ENCODE data around the gene ELL2.
A peak's percentile ranks its signal among the peaks of the same experiment; 100 is the strongest.

ELL2 gene

DNA sequence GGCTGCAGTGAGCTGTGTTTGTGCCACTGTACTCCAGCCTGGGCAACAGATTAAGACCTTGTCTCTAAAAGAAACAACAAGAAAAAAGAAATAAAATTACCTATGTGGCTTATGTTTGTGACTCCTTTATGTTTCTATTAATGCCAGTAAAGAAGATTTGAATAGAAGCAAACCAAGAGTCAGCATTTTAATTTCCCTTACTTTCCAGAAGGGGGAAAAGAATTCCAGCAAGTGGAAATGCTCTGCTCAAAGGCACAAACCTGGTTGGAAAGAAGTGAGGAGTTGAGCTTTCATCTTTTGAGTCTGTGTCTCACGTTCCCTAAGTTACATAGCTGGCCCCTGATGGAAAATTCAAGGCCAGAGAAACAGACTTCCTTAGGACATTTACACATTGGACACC is 23.6 kb upstream of the ELL2 start:
- TF ChIP-seq ZC3H10 (CRISPR knock-in tag; IDR thresholded peaks at IDR 0.05) (no peak), TCF4 (CRISPR knock-in tag; IDR thresholded peaks at IDR 0.05; ENCODE audit: borderline replicate concordance) (no peak), ZFP3 (CRISPR knock-in tag; IDR thresholded peaks at IDR 0.05) (no peak), OSR1 (CRISPR knock-in tag; IDR thresholded peaks at IDR 0.05) (no peak), ZNF565 (CRISPR knock-in tag; conservative IDR thresholded peaks at IDR 0.05; ENCODE audit: low read depth) (no peak), ARNTL (CRISPR knock-in tag; IDR thresholded peaks at IDR 0.05; ENCODE audit: borderline replicate concordance, low read depth) (no peak)
- TF ChIP-seq, protein P1, sequence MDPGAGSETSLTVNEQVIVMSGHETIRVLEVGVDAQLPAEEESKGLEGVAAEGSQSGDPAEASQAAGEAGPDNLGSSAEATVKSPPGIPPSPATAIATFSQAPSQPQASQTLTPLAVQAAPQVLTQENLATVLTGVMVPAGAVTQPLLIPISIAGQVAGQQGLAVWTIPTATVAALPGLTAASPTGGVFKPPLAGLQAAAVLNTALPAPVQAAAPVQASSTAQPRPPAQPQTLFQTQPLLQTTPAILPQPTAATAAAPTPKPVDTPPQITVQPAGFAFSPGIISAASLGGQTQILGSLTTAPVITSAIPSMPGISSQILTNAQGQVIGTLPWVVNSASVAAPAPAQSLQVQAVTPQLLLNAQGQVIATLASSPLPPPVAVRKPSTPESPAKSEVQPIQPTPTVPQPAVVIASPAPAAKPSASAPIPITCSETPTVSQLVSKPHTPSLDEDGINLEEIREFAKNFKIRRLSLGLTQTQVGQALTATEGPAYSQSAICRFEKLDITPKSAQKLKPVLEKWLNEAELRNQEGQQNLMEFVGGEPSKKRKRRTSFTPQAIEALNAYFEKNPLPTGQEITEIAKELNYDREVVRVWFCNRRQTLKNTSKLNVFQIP (CRISPR knock-in tag; IDR thresholded peaks at IDR 0.05; ENCODE audit: borderline replicate concordance, low read depth): no peak
- peak; percentile 45; the same call in 2 of the 3 replicates for ATAC-seq

DNA sequence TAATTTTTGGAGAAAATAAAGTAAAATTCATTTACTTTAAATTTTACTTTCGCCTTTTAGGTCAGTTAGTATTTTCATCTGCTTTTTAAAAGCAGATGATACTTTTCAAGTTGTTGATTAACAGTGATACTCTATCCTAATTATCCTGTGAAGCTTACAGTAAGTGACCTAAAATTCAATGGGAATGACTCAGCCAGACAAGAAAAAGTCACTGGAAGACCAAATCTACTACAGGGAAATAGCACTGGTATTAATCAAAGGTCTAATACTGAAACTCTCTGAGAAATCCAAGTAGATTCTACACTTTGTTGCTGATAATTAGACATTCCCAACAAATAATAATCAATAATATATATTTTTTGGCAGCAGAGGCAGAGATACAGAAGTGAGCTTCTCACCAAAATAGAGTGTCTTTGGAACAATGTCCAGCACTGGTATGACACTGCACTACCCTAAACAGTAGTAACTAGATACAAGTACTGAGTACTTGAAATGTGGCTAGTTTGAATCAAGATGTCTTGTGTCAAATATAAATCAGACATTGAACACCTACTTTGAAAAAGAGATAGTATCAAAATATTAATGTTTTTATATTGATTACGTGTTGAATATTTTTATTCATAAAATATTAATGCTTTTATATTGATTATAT is 22.8 kb upstream of the ELL2 start:
- peak; percentile 78 for ATAC-seq
- peak; percentile 21; the same call in 1 of the 2 replicates for TF ChIP-seq ISL1 (CRISPR knock-in tag; IDR thresholded peaks at IDR 0.05)
- no peak for TF ChIP-seq ESRRG (CRISPR knock-in tag; IDR thresholded peaks at IDR 0.05)

DNA sequence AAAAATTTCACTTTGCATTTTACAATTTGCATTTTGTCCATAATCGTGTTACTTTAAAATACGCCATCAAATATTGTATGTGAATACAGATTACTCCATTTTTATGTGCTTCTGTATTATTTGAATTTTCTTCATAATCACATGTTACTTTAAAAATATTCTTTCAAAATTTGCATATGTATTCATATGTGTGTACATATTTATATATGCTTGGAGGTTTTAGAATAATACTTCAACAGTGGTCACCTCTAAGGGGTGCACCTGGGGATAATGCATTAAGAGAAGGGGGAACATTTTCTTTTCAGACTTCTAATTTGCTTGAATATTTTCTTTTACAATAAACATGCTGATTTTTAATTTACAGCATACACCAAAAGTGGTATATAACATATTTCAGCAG is 21.9 kb upstream of the ELL2 start:
- ATAC-seq: no peak
- TF ChIP-seq SNAI2 (CRISPR knock-in tag; IDR thresholded peaks at IDR 0.05): no peak
- TF ChIP-seq ESRRG (CRISPR knock-in tag; IDR thresholded peaks at IDR 0.05): no peak
- no peak for TF ChIP-seq ISL1 (CRISPR knock-in tag; IDR thresholded peaks at IDR 0.05)
- TF ChIP-seq ZNF8 (CRISPR knock-in tag; IDR thresholded peaks at IDR 0.05): no peak
- no peak for TF ChIP-seq TCF4 (CRISPR knock-in tag; IDR thresholded peaks at IDR 0.05; ENCODE audit: borderline replicate concordance)
- TF ChIP-seq CSDC2 (CRISPR knock-in tag; IDR thresholded peaks at IDR 0.05): no peak
- TF ChIP-seq ZFP30 (CRISPR knock-in tag; IDR thresholded peaks at IDR 0.05): no peak
- TF ChIP-seq ARNTL (CRISPR knock-in tag; IDR thresholded peaks at IDR 0.05; ENCODE audit: borderline replicate concordance, low read depth): no peak
- TF ChIP-seq BACH2 (CRISPR knock-in tag; IDR thresholded peaks at IDR 0.05; ENCODE audit: borderline replicate concordance): no peak
- TF ChIP-seq TOX (CRISPR knock-in tag; IDR thresholded peaks at IDR 0.05; ENCODE audit: borderline replicate concordance): no peak
- TF ChIP-seq, protein P2, sequence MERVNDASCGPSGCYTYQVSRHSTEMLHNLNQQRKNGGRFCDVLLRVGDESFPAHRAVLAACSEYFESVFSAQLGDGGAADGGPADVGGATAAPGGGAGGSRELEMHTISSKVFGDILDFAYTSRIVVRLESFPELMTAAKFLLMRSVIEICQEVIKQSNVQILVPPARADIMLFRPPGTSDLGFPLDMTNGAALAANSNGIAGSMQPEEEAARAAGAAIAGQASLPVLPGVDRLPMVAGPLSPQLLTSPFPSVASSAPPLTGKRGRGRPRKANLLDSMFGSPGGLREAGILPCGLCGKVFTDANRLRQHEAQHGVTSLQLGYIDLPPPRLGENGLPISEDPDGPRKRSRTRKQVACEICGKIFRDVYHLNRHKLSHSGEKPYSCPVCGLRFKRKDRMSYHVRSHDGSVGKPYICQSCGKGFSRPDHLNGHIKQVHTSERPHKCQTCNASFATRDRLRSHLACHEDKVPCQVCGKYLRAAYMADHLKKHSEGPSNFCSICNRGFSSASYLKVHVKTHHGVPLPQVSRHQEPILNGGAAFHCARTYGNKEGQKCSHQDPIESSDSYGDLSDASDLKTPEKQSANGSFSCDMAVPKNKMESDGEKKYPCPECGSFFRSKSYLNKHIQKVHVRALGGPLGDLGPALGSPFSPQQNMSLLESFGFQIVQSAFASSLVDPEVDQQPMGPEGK (CRISPR knock-in tag; IDR thresholded peaks at IDR 0.05; ENCODE audit: borderline replicate concordance): no peak

DNA sequence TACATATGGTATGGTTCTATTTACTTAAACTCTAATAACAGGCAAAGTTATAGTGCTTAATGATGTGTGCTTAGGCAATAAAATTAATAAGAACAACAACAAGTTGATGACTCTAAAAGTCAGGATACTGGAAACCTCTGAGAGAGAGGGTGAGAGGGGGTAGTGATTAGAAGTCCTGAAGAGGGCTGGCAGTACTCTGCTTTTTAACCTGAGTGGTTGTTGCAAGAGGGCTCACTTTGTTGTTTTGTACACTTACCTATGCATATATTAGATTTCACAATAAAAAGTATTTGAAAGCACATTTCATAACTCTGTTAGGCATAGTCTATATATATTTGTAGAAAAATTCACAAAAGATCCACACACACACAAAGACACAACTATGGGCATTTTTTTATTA is 21.4 kb upstream of the ELL2 start:
- TF ChIP-seq ISL1 (CRISPR knock-in tag; IDR thresholded peaks at IDR 0.05) (no peak), TOX (CRISPR knock-in tag; IDR thresholded peaks at IDR 0.05; ENCODE audit: borderline replicate concordance) (no peak), ZFP3 (CRISPR knock-in tag; IDR thresholded peaks at IDR 0.05) (no peak), ARNTL (CRISPR knock-in tag; IDR thresholded peaks at IDR 0.05; ENCODE audit: borderline replicate concordance, low read depth) (no peak), ZNF70 (CRISPR knock-in tag; IDR thresholded peaks at IDR 0.05) (no peak), OSR1 (CRISPR knock-in tag; IDR thresholded peaks at IDR 0.05) (no peak), CSDC2 (CRISPR knock-in tag; IDR thresholded peaks at IDR 0.05) (no peak), GLIS3 (CRISPR knock-in tag; IDR thresholded peaks at IDR 0.05) (no peak), BACH2 (CRISPR knock-in tag; IDR thresholded peaks at IDR 0.05; ENCODE audit: borderline replicate concordance) (no peak), RARB (CRISPR knock-in tag; IDR thresholded peaks at IDR 0.05) (no peak), ESRRG (CRISPR knock-in tag; IDR thresholded peaks at IDR 0.05) (no peak), TCF4 (CRISPR knock-in tag; IDR thresholded peaks at IDR 0.05; ENCODE audit: borderline replicate concordance) (no peak)
- TF ChIP-seq, protein P1 (CRISPR knock-in tag; IDR thresholded peaks at IDR 0.05; ENCODE audit: borderline replicate concordance, low read depth): no peak
- TF ChIP-seq, protein P2 (CRISPR knock-in tag; IDR thresholded peaks at IDR 0.05; ENCODE audit: borderline replicate concordance): no peak
- TF ChIP-seq, protein P3, sequence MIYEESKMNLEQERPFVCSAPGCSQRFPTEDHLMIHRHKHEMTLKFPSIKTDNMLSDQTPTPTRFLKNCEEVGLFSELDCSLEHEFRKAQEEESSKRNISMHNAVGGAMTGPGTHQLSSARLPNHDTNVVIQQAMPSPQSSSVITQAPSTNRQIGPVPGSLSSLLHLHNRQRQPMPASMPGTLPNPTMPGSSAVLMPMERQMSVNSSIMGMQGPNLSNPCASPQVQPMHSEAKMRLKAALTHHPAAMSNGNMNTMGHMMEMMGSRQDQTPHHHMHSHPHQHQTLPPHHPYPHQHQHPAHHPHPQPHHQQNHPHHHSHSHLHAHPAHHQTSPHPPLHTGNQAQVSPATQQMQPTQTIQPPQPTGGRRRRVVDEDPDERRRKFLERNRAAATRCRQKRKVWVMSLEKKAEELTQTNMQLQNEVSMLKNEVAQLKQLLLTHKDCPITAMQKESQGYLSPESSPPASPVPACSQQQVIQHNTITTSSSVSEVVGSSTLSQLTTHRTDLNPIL (CRISPR knock-in tag; IDR thresholded peaks at IDR 0.05; ENCODE audit: low read depth): no peak
- TF ChIP-seq, protein P4, sequence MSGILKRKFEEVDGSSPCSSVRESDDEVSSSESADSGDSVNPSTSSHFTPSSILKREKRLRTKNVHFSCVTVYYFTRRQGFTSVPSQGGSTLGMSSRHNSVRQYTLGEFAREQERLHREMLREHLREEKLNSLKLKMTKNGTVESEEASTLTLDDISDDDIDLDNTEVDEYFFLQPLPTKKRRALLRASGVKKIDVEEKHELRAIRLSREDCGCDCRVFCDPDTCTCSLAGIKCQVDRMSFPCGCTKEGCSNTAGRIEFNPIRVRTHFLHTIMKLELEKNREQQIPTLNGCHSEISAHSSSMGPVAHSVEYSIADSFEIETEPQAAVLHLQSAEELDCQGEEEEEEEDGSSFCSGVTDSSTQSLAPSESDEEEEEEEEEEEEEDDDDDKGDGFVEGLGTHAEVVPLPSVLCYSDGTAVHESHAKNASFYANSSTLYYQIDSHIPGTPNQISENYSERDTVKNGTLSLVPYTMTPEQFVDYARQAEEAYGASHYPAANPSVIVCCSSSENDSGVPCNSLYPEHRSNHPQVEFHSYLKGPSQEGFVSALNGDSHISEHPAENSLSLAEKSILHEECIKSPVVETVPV (CRISPR knock-in tag; IDR thresholded peaks at IDR 0.05): no peak
- TF ChIP-seq, protein P5, sequence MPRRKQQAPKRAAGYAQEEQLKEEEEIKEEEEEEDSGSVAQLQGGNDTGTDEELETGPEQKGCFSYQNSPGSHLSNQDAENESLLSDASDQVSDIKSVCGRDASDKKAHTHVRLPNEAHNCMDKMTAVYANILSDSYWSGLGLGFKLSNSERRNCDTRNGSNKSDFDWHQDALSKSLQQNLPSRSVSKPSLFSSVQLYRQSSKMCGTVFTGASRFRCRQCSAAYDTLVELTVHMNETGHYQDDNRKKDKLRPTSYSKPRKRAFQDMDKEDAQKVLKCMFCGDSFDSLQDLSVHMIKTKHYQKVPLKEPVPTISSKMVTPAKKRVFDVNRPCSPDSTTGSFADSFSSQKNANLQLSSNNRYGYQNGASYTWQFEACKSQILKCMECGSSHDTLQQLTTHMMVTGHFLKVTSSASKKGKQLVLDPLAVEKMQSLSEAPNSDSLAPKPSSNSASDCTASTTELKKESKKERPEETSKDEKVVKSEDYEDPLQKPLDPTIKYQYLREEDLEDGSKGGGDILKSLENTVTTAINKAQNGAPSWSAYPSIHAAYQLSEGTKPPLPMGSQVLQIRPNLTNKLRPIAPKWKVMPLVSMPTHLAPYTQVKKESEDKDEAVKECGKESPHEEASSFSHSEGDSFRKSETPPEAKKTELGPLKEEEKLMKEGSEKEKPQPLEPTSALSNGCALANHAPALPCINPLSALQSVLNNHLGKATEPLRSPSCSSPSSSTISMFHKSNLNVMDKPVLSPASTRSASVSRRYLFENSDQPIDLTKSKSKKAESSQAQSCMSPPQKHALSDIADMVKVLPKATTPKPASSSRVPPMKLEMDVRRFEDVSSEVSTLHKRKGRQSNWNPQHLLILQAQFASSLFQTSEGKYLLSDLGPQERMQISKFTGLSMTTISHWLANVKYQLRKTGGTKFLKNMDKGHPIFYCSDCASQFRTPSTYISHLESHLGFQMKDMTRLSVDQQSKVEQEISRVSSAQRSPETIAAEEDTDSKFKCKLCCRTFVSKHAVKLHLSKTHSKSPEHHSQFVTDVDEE (CRISPR knock-in tag; IDR thresholded peaks at IDR 0.05): no peak
- ATAC-seq: no peak
